IMR-90 (cell line): Measurements from ENCODE around the gene NNT. TPM values are rescaled to one million over a fixed set of nuclear protein-coding genes. Genes with fewer than 3 reads are reported as not detected.

Source experiments
- ATAC-seq: fragments of 200-7000 bp; cut with Tn5 transposase; 2 replicates; pipeline ENCODE4 v1.9.1; 2020; ENCODE audit warnings: low read depth, mild to moderate bottlenecking, moderate library complexity
- Bru-seq: library from RNA; stranded (reverse); fragments of 400-500 nt; gene quantifications from one replicate; lab custom pipeline; 2021; lab: Mats Ljungman, UMichigan
- BruChase-seq, 2 experiments: library from RNA; stranded (reverse); fragments of 400-500 nt; gene quantifications; one replicate each; lab custom pipeline; 2021; lab: Mats Ljungman, UMichigan
- BruUV-seq: library from RNA; stranded (reverse); fragments of 400-500 nt; replicated peaks from 2 replicates; lab custom pipeline; 2021; lab: Mats Ljungman, UMichigan
- CTCF ChIA-PET: fragments of 300-600 bp; formaldehyde crosslinking; extraction: SDS; loops from one replicate; lab custom pipeline; 2021; ENCODE audit warnings: antibody characterized with exemption; lab: Yijun Ruan, JAX
- POLR2A ChIA-PET: fragments of 300-600 bp; sonication (Branson Sonifier 250); formaldehyde crosslinking; loops from one replicate; lab custom pipeline; 2022; ENCODE audit warnings: antibody characterized with exemption; ENCODE audit not compliant: unreplicated experiment; lab: Charles Lee
- DNase-seq: peaks from one replicate; pipeline ENCODE4 v3.0.0; 2013
- H2AFZ ChIP-seq: replicated peaks from 2 replicates; pipeline ENCODE3; 2013; ENCODE audit warnings: low read length, mild to moderate bottlenecking; ENCODE audit not compliant: poor library complexity
- H2AK5ac ChIP-seq: 2 replicates; pipeline ENCODE4 v1.6.1; 2013; ENCODE audit warnings: low read depth, low read length, inconsistent platforms
- H2AK9ac ChIP-seq: replicated peaks from 2 replicates; pipeline ENCODE3; 2013; ENCODE audit warnings: mild to moderate bottlenecking, low read depth, low read length, moderate library complexity; ENCODE audit not compliant: poor library complexity
- H2BK120ac ChIP-seq: 2 replicates; pipeline ENCODE4 v1.6.1; 2013; ENCODE audit warnings: low read depth, low read length, inconsistent platforms
- H2BK15ac ChIP-seq: 3 replicates; pipeline ENCODE4 v1.6.1; 2013; ENCODE audit warnings: low read depth, low read length, inconsistent platforms
- H2BK20ac ChIP-seq: 2 replicates; pipeline ENCODE4 v1.6.1; 2013; ENCODE audit warnings: low read depth, mild to moderate bottlenecking, inconsistent platforms, low read length, moderate library complexity
- H2BK5ac ChIP-seq: 2 replicates; pipeline ENCODE4 v1.6.1; 2013; ENCODE audit warnings: mild to moderate bottlenecking, low read depth, low read length, inconsistent platforms; ENCODE audit not compliant: poor library complexity, severe bottlenecking
- H3K14ac ChIP-seq: replicated peaks from 2 replicates; pipeline ENCODE4 v1.6.1; 2013; ENCODE audit warnings: low read depth, low read length, inconsistent platforms
- H3K18ac ChIP-seq: 2 replicates; pipeline ENCODE4 v1.6.1; 2013; ENCODE audit warnings: low read depth, low read length, control low read depth
- H3K23ac ChIP-seq: 2 replicates; pipeline ENCODE4 v1.6.1; 2013; ENCODE audit warnings: low read depth, low read length, inconsistent platforms
- H3K27ac ChIP-seq: 2 replicates; pipeline ENCODE4 v1.5.1; 2013; ENCODE audit warnings: mild to moderate bottlenecking, control low read depth, low read length; ENCODE audit not compliant: insufficient read depth
- H3K27me3 ChIP-seq: 2 replicates; pipeline ENCODE4 v1.6.1; 2013; ENCODE audit warnings: low read length; ENCODE audit not compliant: control insufficient read depth, insufficient read depth
- H3K36me3 ChIP-seq: 2 replicates; pipeline ENCODE4 v1.6.1; 2013; ENCODE audit warnings: low read length, mixed read lengths; ENCODE audit not compliant: control insufficient read depth, insufficient read depth
- H3K4ac ChIP-seq: 2 replicates; pipeline ENCODE4 v1.6.1; 2013; ENCODE audit warnings: low read depth, low read length, inconsistent platforms
- H3K4me1 ChIP-seq: 2 replicates; pipeline ENCODE4 v1.6.1; 2013; ENCODE audit warnings: low read length, mixed read lengths; ENCODE audit not compliant: control insufficient read depth, insufficient read depth
- H3K4me2 ChIP-seq: 2 replicates; pipeline ENCODE4 v1.6.1; 2013; ENCODE audit warnings: low read depth, mild to moderate bottlenecking, control low read depth, low read length, moderate library complexity
- H3K4me3 ChIP-seq: 2 replicates; pipeline ENCODE4 v1.5.1; 2013; ENCODE audit warnings: low read depth, mild to moderate bottlenecking, control low read depth, low read length, moderate library complexity; ENCODE audit not compliant: insufficient read depth
- H3K56ac ChIP-seq: 2 replicates; pipeline ENCODE4 v1.6.1; 2013; ENCODE audit warnings: low read length, inconsistent platforms; ENCODE audit not compliant: insufficient read depth; ENCODE audit errors: extremely low read depth
- H3K79me1 ChIP-seq, 2 experiments: 2 replicates each; pipeline ENCODE4 v1.6.1; 2013; ENCODE audit warnings: low read length in 2 of 2, inconsistent platforms in 1 of 2, low read depth in 1 of 2
- H3K9ac ChIP-seq: 2 replicates; pipeline ENCODE4 v1.6.1; 2013; ENCODE audit warnings: low read depth, low read length, control low read depth
- H3K9me1 ChIP-seq: 2 replicates; pipeline ENCODE4 v1.6.1; 2013; ENCODE audit warnings: low read length, inconsistent platforms; ENCODE audit not compliant: insufficient read depth
- H3K9me3 ChIP-seq: 2 replicates; pipeline ENCODE4 v1.6.1; 2013; ENCODE audit warnings: low read length; ENCODE audit not compliant: control insufficient read depth, insufficient read depth
- H4K20me1 ChIP-seq: 2 replicates; pipeline ENCODE4 v1.6.1; 2013; ENCODE audit warnings: low read length, inconsistent platforms; ENCODE audit not compliant: insufficient read depth
- H4K5ac ChIP-seq: 2 replicates; pipeline ENCODE4 v1.6.1; 2013; ENCODE audit warnings: mild to moderate bottlenecking, low read depth, low read length, control low read depth
- H4K8ac ChIP-seq, 2 experiments: 2 replicates each; pipeline ENCODE4 v1.6.1; 2013; ENCODE audit warnings: low read depth in 2 of 2, low read length in 2 of 2, control low read depth in 1 of 2, inconsistent platforms in 1 of 2
- H4K91ac ChIP-seq: 2 replicates; pipeline ENCODE4 v1.6.1; 2013; ENCODE audit warnings: low read depth, low read length, inconsistent platforms; ENCODE audit not compliant: insufficient read depth
- BHLHE40 ChIP-seq: fragments of 150-350 bp; IDR thresholded peaks from 2 replicates; pipeline ENCODE4 v1.6.1; 2016; ENCODE audit warnings: mild to moderate bottlenecking, low read depth, low read length
- CEBPB ChIP-seq: IDR thresholded peaks from 2 replicates; pipeline ENCODE4 v1.6.1; 2012; ENCODE audit warnings: low read depth, low read length, improper control_type of control experiment
- CTCF ChIP-seq: conservative IDR thresholded peaks from 2 replicates; pipeline ENCODE4 v1.5.1; 2012; ENCODE audit warnings: mild to moderate bottlenecking, low read depth, low read length, improper control_type of control experiment
- ELK1 ChIP-seq: fragments of 150-350 bp; IDR thresholded peaks from 2 replicates; pipeline ENCODE4 v1.6.1; 2016; ENCODE audit warnings: low read depth, mild to moderate bottlenecking, low read length, moderate library complexity, borderline replicate concordance
- MAZ ChIP-seq: IDR thresholded peaks from 2 replicates; pipeline ENCODE4 v1.6.1; 2012; ENCODE audit warnings: low read depth, mild to moderate bottlenecking, low read length, improper control_type of control experiment, moderate library complexity, borderline replicate concordance
- NFE2L2 ChIP-seq: fragments of 150-350 bp; IDR thresholded peaks from 2 replicates; pipeline ENCODE4 v1.6.1; 2016; ENCODE audit warnings: low read depth, mild to moderate bottlenecking, low read length
- POLR2A ChIP-seq: IDR thresholded peaks from 2 replicates; pipeline ENCODE4 v1.6.1; 2012; ENCODE audit warnings: mild to moderate bottlenecking, low read depth, low read length
- RCOR1 ChIP-seq: IDR thresholded peaks from 2 replicates; pipeline ENCODE4 v1.6.1; 2012; ENCODE audit warnings: mild to moderate bottlenecking, low read length, improper control_type of control experiment; ENCODE audit not compliant: insufficient replicate concordance
- RFX5 ChIP-seq: IDR thresholded peaks from 2 replicates; pipeline ENCODE4 v1.8.0; 2012; ENCODE audit warnings: low read depth, mild to moderate bottlenecking, low read length, moderate library complexity
- USF2 ChIP-seq: fragments of 150-350 bp; IDR thresholded peaks from 2 replicates; pipeline ENCODE4 v1.6.1; 2017; ENCODE audit warnings: mild to moderate bottlenecking, antibody characterized with exemption, low read length, low read depth
- WGBS, 2 experiments: methylation state at CpG; one replicate each; pipeline versions ENCODE4 v1.1.5 to v1.1.7; 2013; ENCODE audit warnings: missing lambda C conversion rate in 2 of 2; ENCODE audit not compliant: insufficient read length in 1 of 2; ENCODE audit errors: extremely low coverage in 2 of 2; 5-methylcytosine and 5-hydroxymethylcytosine counted together
- dilution Hi-C: fragments of 300-500 bp; cut with HindIII; formaldehyde crosslinking; loops from one replicate; pipeline ENCODE4 v1.14.3; 2018; ENCODE audit warnings: low sequenced_read_pairs; ENCODE audit not compliant: unreplicated experiment
- in situ Hi-C: fragments of 300-500 bp; cut with MboI; formaldehyde crosslinking; loops from 3 replicates; pipeline ENCODE4 v1.14.3; 2019; ENCODE audit warnings: low sequenced_read_pairs, inconsistent platforms, mixed read lengths
- intact Hi-C: fragments of 100-400 bp; cut with micrococcal nuclease; formaldehyde crosslinking; loops from 2 replicates; pipeline ENCODE4 v1.10.0; 2022
- long read RNA-seq: library from polyadenylated mRNA; unstranded; transcript quantifications from one replicate; pipeline ENCODE4 v2.0.0, GENCODE V29; 2021; ENCODE audit not compliant: unreplicated experiment
- polyA plus RNA-seq, 3 experiments: library from polyadenylated mRNA; depleted of rRNA; stranded (reverse); fragments of >200 nt; gene quantifications; 2 replicates each; pipeline ENCODE4 v1.2.3, GENCODE V29; 2012; ENCODE audit warnings: low replicate concordance in 1 of 3
- total RNA-seq: library from RNA; depleted of rRNA; stranded (reverse); fragments of >200 nt; gene quantifications from 2 replicates; pipeline ENCODE4 v1.2.3, GENCODE V29; 2012; rRNA removed

The NNT gene
- total RNA-seq (57.2 and 58.0 TPM in 2 replicates), polyA plus RNA-seq (2012; rRNA removed) (19.5 and 23.1 TPM in 2 replicates), Bru-seq, nascent RNA (percentile 77 among the genes with signal in this experiment), BruChase-seq, experiment 1, labeled RNA remaining after a 6-hour chase (percentile 66 among the genes with signal in this experiment), BruChase-seq, experiment 2, labeled RNA remaining after a 2-hour chase (percentile 75 among the genes with signal in this experiment)
- 12.4 and 12.6 TPM in 2 replicates for polyA plus RNA-seq (2012; cell fraction: cytosol; rRNA removed)
- polyA plus RNA-seq (2012; cell fraction: nucleus; rRNA removed; ENCODE audit: low replicate concordance), result 15.7 and 32.3 TPM in 2 replicates
- long read RNA-seq, full-length matches to known transcripts, result 41 of 67 reads
- long read RNA-seq, partial matches to known transcripts, result 19 of 67 reads
- long read RNA-seq, other reads (novel, unspliced or antisense), result 7 of 67 reads

- H3K18ac ChIP-seq, result peak within 1 kb of the TSS; percentile 74
- peak within 1 kb of the TSS; percentile 92 for H2AK9ac ChIP-seq
- DNase-seq, result peak; percentile 50
- ChIA-PET POLR2A (interaction anchor here (0.9 kb wide), 1 partner anchor 118 kb away, joined by 4 read pairs; no protein-coding TSS in a partner anchor), CTCF (interaction anchor here (0.6 kb wide), 1 partner anchor 16 kb away, joined by 3 read pairs; no protein-coding TSS in a partner anchor)
- peak within 1 kb of the TSS; percentile 92 to 99 for H4K8ac ChIP-seq
- ATAC-seq, result peak; percentile 80
- H3K9ac ChIP-seq, result peak within 1 kb of the TSS; percentile 88
- 0 out of 2 replicates have a peak within 1 kb of the TSS, but pooled peaks have one; percentile 28 for H2BK20ac ChIP-seq
- H2BK15ac ChIP-seq, result peak within 1 kb of the TSS; percentile 73; the same call in 2 of the 3 replicates
- H3K4ac ChIP-seq, result peak within 1 kb of the TSS; percentile 89
- H3K4me1 ChIP-seq, result peaks cover 2% of the 10 kb centered on the region
- WGBS, 2 experiments, result 1% methylated on average over 14 of the region's 60 CpGs; no CpG with 5 or more reads in 1 of the 2 experiments
- H4K5ac ChIP-seq, result peak within 1 kb of the TSS; percentile 92
- no TSS peak for BruUV-seq
- no peaks in the 10 kb centered on the region for H3K9me3 ChIP-seq
- intact Hi-C loops (loop anchor here (1.0 kb wide), 1 partner anchor 46 kb away; no protein-coding TSS in a partner anchor), dilution Hi-C loops (no loop called here), in situ Hi-C loops (no loop called here)
- H4K20me1 ChIP-seq, result no peaks in the 10 kb centered on the region
- no peaks in the 10 kb centered on the region for H3K27me3 ChIP-seq
- peaks cover 19 to 39% of the 10 kb centered on the region in 2 experiments for H3K79me1 ChIP-seq
- no peaks in the 10 kb centered on the region for H3K36me3 ChIP-seq
- H3K4me2 ChIP-seq, result peak within 1 kb of the TSS; percentile 94
- peak within 1 kb of the TSS; percentile 95 for H3K14ac ChIP-seq
- peak within 1 kb of the TSS; percentile 73 for H3K4me3 ChIP-seq
- no peaks in the 10 kb centered on the region for H3K9me1 ChIP-seq
- peak within 1 kb of the TSS; percentile 47 for H2BK5ac ChIP-seq
- peak within 1 kb of the TSS; percentile 90 for H2AFZ ChIP-seq
- H4K91ac ChIP-seq, result peak within 1 kb of the TSS; percentile 84
- peak within 1 kb of the TSS; percentile 51 for H2AK5ac ChIP-seq
- H3K23ac ChIP-seq, result peak within 1 kb of the TSS; percentile 91
- peak within 1 kb of the TSS; percentile 87 for H3K27ac ChIP-seq
- H3K56ac ChIP-seq, result peak within 1 kb of the TSS; percentile 90
- peak within 1 kb of the TSS; percentile 74 for H2BK120ac ChIP-seq
- TF ChIP-seq CEBPB, result no peak
- no peak for TF ChIP-seq CTCF
- no peak for TF ChIP-seq ELK1
- no peak for TF ChIP-seq POLR2A
- TF ChIP-seq BHLHE40, result no peak
- TF ChIP-seq RCOR1, result no peak
- TF ChIP-seq RFX5, result no peak
- TF ChIP-seq NFE2L2, result no peak
- peak; percentile 82 for TF ChIP-seq USF2
- no peak for TF ChIP-seq MAZ
Measured at GRCh38 chr5:43602461-43603343, at the start of gene NNT. Gene NNT, plus strand, starts transcription at chr5:43603180. Its CDS starts 6,016 bp downstream, at chr5:43609196.
